K562 (cell line): Measurements from ENCODE around the gene LRRC43. TPM values are rescaled to one million over a fixed set of nuclear protein-coding genes. Genes with fewer than 3 reads are reported as not detected.

ENCODE experiments used
- ATAC-seq: fragments of 200-7000 bp; cut with Tn5 transposase; 3 replicates; pipeline ENCODE4 v1.9.1; 2020; ENCODE audit warnings: moderate library complexity
- BruUV-seq: library from RNA; stranded (reverse); fragments of 400-500 nt; replicated peaks from 2 replicates; lab custom pipeline; 2021; lab: Mats Ljungman, UMichigan
- CTCF ChIA-PET: fragments of 300-600 bp; formaldehyde crosslinking; extraction: SDS; loops from one replicate; lab custom pipeline; 2021; ENCODE audit warnings: low intra/inter-chr PET ratio; lab: Yijun Ruan, JAX
- POLR2A ChIA-PET: fragments of 300-600, 350-650 bp; sonication (Branson Sonifier 250); formaldehyde crosslinking; extraction: SDS; loops from one replicate; lab custom pipeline; 2021; ENCODE audit warnings: antibody characterized with exemption, inconsistent platforms; lab: Yijun Ruan, JAX
- DNase-seq, 4 experiments: peaks; one replicate each; pipeline versions ENCODE4 v3.0.0 to v3.0.0-alpha.2; 2011 to 2018; ENCODE audit warnings: low spot score in 3 of 4, mixed read lengths in 3 of 4; ENCODE audit errors: extremely low read depth in 1 of 4
- FAIRE-seq: peaks from 2 replicates; lab custom pipeline; 2011; peaks lifted over from hg19 to GRCh38; lab: Jason Lieb, UNC
- H2AFZ ChIP-seq: 2 replicates; pipeline ENCODE4 v1.6.0; 2011; ENCODE audit warnings: low read depth, low read length, control low read depth, inconsistent platforms
- H3K27ac ChIP-seq: fragments of 200-600 bp; 3 replicates; pipeline ENCODE4 v1.8.0; 2011; ENCODE audit warnings: low read depth, mild to moderate bottlenecking, control low read depth, inconsistent platforms, low read length, moderate library complexity, mixed read lengths; ENCODE audit errors: extremely low read depth
- H3K27me3 ChIP-seq, 2 experiments: fragments of 300-600 bp in 1 of 2; 2 replicates in 1 of 2; 3 replicates in 1 of 2; pipeline versions ENCODE4 v1.6.0 to v1.8.0; 2011; ENCODE audit warnings: inconsistent platforms in 2 of 2, low read length in 2 of 2, mild to moderate bottlenecking in 1 of 2, mixed read lengths in 1 of 2, moderate library complexity in 1 of 2; ENCODE audit not compliant: control insufficient read depth in 2 of 2, insufficient read depth in 2 of 2
- H3K36me3 ChIP-seq: fragments of 300-600 bp; 3 replicates; pipeline ENCODE4 v1.8.0; 2011; ENCODE audit warnings: mild to moderate bottlenecking, low read length, inconsistent platforms; ENCODE audit not compliant: control insufficient read depth, insufficient read depth
- H3K4me1 ChIP-seq, 2 experiments: fragments of 200-600 bp in 1 of 2; replicated peaks in 1 of 2; 2 replicates in 1 of 2; 3 replicates in 1 of 2; pipeline versions ENCODE4 v1.5.1 to v1.8.0; 2011; ENCODE audit warnings: inconsistent platforms in 2 of 2, low read length in 2 of 2, mild to moderate bottlenecking in 1 of 2, mixed read lengths in 1 of 2, moderate library complexity in 1 of 2; ENCODE audit not compliant: control insufficient read depth in 2 of 2, insufficient read depth in 2 of 2
- H3K4me2 ChIP-seq: 2 replicates; pipeline ENCODE4 v1.6.1; 2011; ENCODE audit warnings: low read length, control low read depth, inconsistent platforms, mixed read lengths; ENCODE audit not compliant: insufficient read depth
- H3K4me3 ChIP-seq: fragments of 200-600 bp; sonication (generic), shearing (Covaris generic); 2 replicates; pipeline ENCODE4 v1.5.1; 2016; ENCODE audit warnings: control low read depth, inconsistent platforms
- H3K79me2 ChIP-seq: fragments of 200-600 bp; 3 replicates; pipeline ENCODE4 v1.8.0; 2011; ENCODE audit warnings: low read length, inconsistent platforms; ENCODE audit not compliant: control insufficient read depth, insufficient read depth
- H3K9ac ChIP-seq, 2 experiments: 2 replicates each; pipeline versions ENCODE4 v1.6.0 to v1.6.1; 2011; ENCODE audit warnings: low read depth in 2 of 2, low read length in 2 of 2, control low read depth in 1 of 2, inconsistent platforms in 1 of 2, mild to moderate bottlenecking in 1 of 2, mixed read lengths in 1 of 2; ENCODE audit not compliant: insufficient read depth in 1 of 2
- H3K9me1 ChIP-seq: one replicate; pipeline ENCODE4 v1.6.0; 2011; ENCODE audit warnings: inconsistent platforms, mild to moderate bottlenecking, low read length, moderate library complexity; ENCODE audit not compliant: control insufficient read depth, insufficient read depth
- H3K9me3 ChIP-seq: replicated peaks from 2 replicates; pipeline ENCODE4 v1.5.1; 2011; ENCODE audit warnings: low read depth, low read length, inconsistent platforms; ENCODE audit not compliant: control insufficient read depth, insufficient read depth
- H4K20me1 ChIP-seq: replicated peaks from 2 replicates; pipeline ENCODE4 v1.6.1; 2011; ENCODE audit warnings: low read length, inconsistent platforms, mixed read lengths; ENCODE audit not compliant: control insufficient read depth, insufficient read depth
- MYNN ChIP-seq, 2 experiments: sonication (generic); formaldehyde crosslinking in 1 of 2; IDR thresholded peaks; 2 replicates each; pipeline versions ENCODE4 v1.5.0 to v1.6.1; 2016 to 2020; ENCODE audit warnings: antibody characterized with exemption in 1 of 2, missing genetic modification reagents in 1 of 2
- POLR2A ChIP-seq: fragments of 450-650 bp; conservative IDR thresholded peaks from 2 replicates; pipeline ENCODE4 v1.6.1; 2016
- POLR2AphosphoS5 ChIP-seq: IDR thresholded peaks from 2 replicates; pipeline ENCODE4 v1.6.1; 2011; ENCODE audit warnings: mild to moderate bottlenecking, low read depth, low read length, moderate library complexity; ENCODE audit not compliant: control insufficient read depth, insufficient read depth
- POLR2G ChIP-seq: fragments of 200-400 bp; formaldehyde crosslinking; IDR thresholded peaks from 2 replicates; pipeline ENCODE4 v1.6.1; 2017; ENCODE audit warnings: low read depth, mild to moderate bottlenecking, antibody characterized with exemption, low read length, moderate library complexity
- RBM22 ChIP-seq: fragments of 200-400 bp; formaldehyde crosslinking; IDR thresholded peaks from 2 replicates; pipeline ENCODE4 v1.6.1; 2018; ENCODE audit warnings: low read length, low read depth; ENCODE audit not compliant: poor library complexity, severe bottlenecking
- SRF ChIP-seq, 2 experiments: fragments of 250-450, 450-650 bp in 1 of 2; sonication (Bioruptor Pico) in 1 of 2; sonication (generic) in 1 of 2; formaldehyde crosslinking; IDR thresholded peaks; 2 replicates each; pipeline versions ENCODE4 v1.5.0 to v1.5.1; 2020 to 2022; ENCODE audit warnings: mild to moderate bottlenecking in 1 of 2, missing genetic modification reagents in 1 of 2
- SUPT5H ChIP-seq: fragments of 450-650 bp; IDR thresholded peaks from 2 replicates; pipeline ENCODE4 v1.6.1; 2016
- ZKSCAN8 ChIP-seq: fragments of 200-800 bp; sonication (Bioruptor generic); IDR thresholded peaks from 2 replicates; pipeline ENCODE4 v1.6.1; 2016; ENCODE audit warnings: missing genetic modification characterization, missing compliant biosample characterization
- ZNF740 ChIP-seq, 3 experiments: fragments of 200-800 bp in 1 of 3; sonication (Bioruptor generic) in 1 of 3; sonication (generic) in 1 of 3; formaldehyde crosslinking in 1 of 3; IDR thresholded peaks; 2 replicates each; pipeline versions ENCODE4 v1.6.1 to v1.8.0; 2016 to 2022; ENCODE audit warnings: mild to moderate bottlenecking in 2 of 3, missing compliant biosample characterization in 2 of 3, missing genetic modification characterization in 2 of 3, missing genetic modification reagents in 1 of 3
- ZNF77 ChIP-seq: fragments of 250-450 bp; sonication (Bioruptor Pico); IDR thresholded peaks from 2 replicates; pipeline ENCODE4 v1.5.0; 2020
- ZNF79 ChIP-seq: fragments of 250-450 bp; sonication (Bioruptor Pico); IDR thresholded peaks from 2 replicates; pipeline ENCODE4 v1.4.0; 2020; ENCODE audit warnings: low read depth, mild to moderate bottlenecking, moderate library complexity
- ZSCAN29 ChIP-seq: fragments of 450-650 bp; IDR thresholded peaks from 2 replicates; pipeline ENCODE4 v1.6.1; 2017
- WGBS: fragments of 100-300 bp; shearing (Covaris generic); methylation state at CpG from one replicate; pipeline ENCODE4 v1.1.6; 2016; ENCODE audit warnings: low coverage, mixed read lengths; ENCODE audit not compliant: insufficient coverage; ENCODE audit errors: missing lambda C conversion rate; 5-methylcytosine and 5-hydroxymethylcytosine counted together
- in situ Hi-C: fragments of 300-500 bp; cut with MboI; formaldehyde crosslinking; loops from 4 replicates; pipeline ENCODE4 v1.15.0; 2018; ENCODE audit warnings: inconsistent platforms, mixed read lengths
- intact Hi-C: fragments of 100-400 bp; cut with micrococcal nuclease; formaldehyde crosslinking; loops from 2 replicates; pipeline ENCODE4 v1.14.2; 2022
- polyA plus RNA-seq, 8 experiments: library from polyadenylated mRNA; depleted of rRNA in 4 of 8; stranded (reverse) in 5 of 8; unstranded in 3 of 8; fragments of >200 nt; fragmentation: Nextera tagmentation in 2 of 8; fragmentation: Illumina TruSeq in 1 of 8; extraction: Ambion mirVana in 2 of 8; extraction: Trizol in 1 of 8; gene quantifications; 2 replicates each; pipeline versions ENCODE4 v1.2.1 to v1.2.3, GENCODE V29; 2011 to 2014; ENCODE audit warnings: inconsistent platforms in 1 of 8, missing spikeins in 1 of 8
- total RNA-seq, 7 experiments: library from RNA; depleted of rRNA in 6 of 7; stranded (reverse); fragments of >200 nt in 6 of 7; fragmentation: Illumina TruSeq in 2 of 7; extraction: Trizol in 2 of 7; gene quantifications; 2 replicates each; pipeline versions ENCODE4 v1.2.1 to v1.2.3, GENCODE V29; 2011 to 2021; ENCODE audit warnings: low replicate concordance in 1 of 7

Gene LRRC43
- total and polyA plus RNA-seq, 9 of the 15 experiments (the other 6 are each of a cell fraction or from before 2014, with no cell fraction given): 0.19 TPM; not detected in 8

GRCh38 chr12:122133192-122133950 lies 49.6 kb upstream of the LRRC43 start:
- Histone ChIP-seq H3K4me2 (no peak overlapping the region), H2AFZ (no peak overlapping the region), H4K20me1 (0 out of 2 replicates have a peak, but pooled peaks cover 4% of the 10 kb centered on the region), H3K4me3 (no peak overlapping the region), H3K79me2 (no peaks in the 10 kb centered on the region), H3K9me3 (no peaks in the 10 kb centered on the region), H3K27ac (no peak overlapping the region), H3K4me1 (peaks cover 0 to 14% of the 10 kb centered on the region in 2 experiments; a peak in 1 of 5 replicates), H3K27me3 (no peaks in the 10 kb centered on the region), H3K36me3 (peaks cover 90% of the 10 kb centered on the region), H3K9ac (no peak overlapping the region), H3K9me1 (no peaks in the 10 kb centered on the region)
- FAIRE-seq (no peak), ATAC-seq (no peak), DNase-seq (no peak)
- in situ Hi-C loops: no loop called here
- WGBS: 89% methylated on average over 19 of the region's 28 CpGs
- CTCF ChIA-PET: interaction anchor here (0.5 kb wide), 1 partner anchor 338 kb away, joined by 3 read pairs; no protein-coding TSS in a partner anchor
- intact Hi-C loops: no loop called here
- POLR2A ChIA-PET: interaction anchor here (0.7 to 1.6 kb wide), 5 partner anchors 8 to 84 kb away, joined by 3 to 7 read pairs (median 4); no protein-coding TSS in a partner anchor
- no TSS peak for BruUV-seq
- TF ChIP-seq ZSCAN29 (no peak), RBM22 (peak; percentile 92), POLR2G (peak; percentile 64)

- ChIA-PET CTCF (no interaction called here), POLR2A (interaction anchor here (0.6 to 1.0 kb wide), 3 partner anchors 10 to 333 kb away, joined by 3 to 4 read pairs (median 3); no protein-coding TSS in a partner anchor)
- H3K4me3 ChIP-seq: no peak overlapping the region
- intact Hi-C loops: no loop called here
- H4K20me1 ChIP-seq: 0 out of 2 replicates have a peak, but pooled peaks cover 4% of the 10 kb centered on the region
- no peaks in the 10 kb centered on the region for H3K9me1 ChIP-seq
- no peaks in the 10 kb centered on the region for H3K27me3 ChIP-seq
- peaks cover 0 to 13% of the 10 kb centered on the region in 2 experiments; a peak in 1 of 5 replicates for H3K4me1 ChIP-seq
- no peak overlapping the region for H3K27ac ChIP-seq
- no peak overlapping the region for H2AFZ ChIP-seq
- 97% methylated on average over 16 of the region's 18 CpGs for WGBS
- DNase-seq (no peak), ATAC-seq (no peak), FAIRE-seq (no peak)
- peaks cover 86% of the 10 kb centered on the region for H3K36me3 ChIP-seq
- H3K9ac ChIP-seq: peak overlapping the region in 1 of 2 experiments; percentile 70; a peak in 2 of 4 replicates
- in situ Hi-C loops: no loop called here
- H3K9me3 ChIP-seq: no peaks in the 10 kb centered on the region
- H3K4me2 ChIP-seq: no peak overlapping the region
- no peaks in the 10 kb centered on the region for H3K79me2 ChIP-seq
- no TSS peak for BruUV-seq
- TF ChIP-seq MYNN (IDR thresholded peaks at IDR 0.05) (0 out of 2 replicates have a peak, but pooled peaks have one; percentile 29), MYNN (CRISPR knock-in tag; IDR thresholded peaks at IDR 0.05) (no peak), POLR2A (peak; percentile 22; the same call in 1 of the 2 replicates), SRF (CRISPR knock-in tag; IDR thresholded peaks at IDR 0.05) (no peak), ZNF79 (CRISPR knock-in tag) (no peak), ZNF77 (CRISPR knock-in tag) (no peak), ZKSCAN8 (CRISPR knock-in tag) (no peak), SUPT5H (0 out of 2 replicates have a peak, but pooled peaks have one; percentile 39), ZNF740 (CRISPR knock-in tag; IDR thresholded peaks at IDR 0.05) (peak; percentile 61; the same call in 1 of the 2 replicates), ZNF740 (tag; IDR thresholded peaks at IDR 0.05) (no peak), POLR2G (peak; percentile 80), RBM22 (peak; percentile 42), POLR2AphosphoS5 (0 out of 2 replicates have a peak, but pooled peaks have one; percentile 26)
Observed at GRCh38 chr12:122135437-122136031, 47.4 kb upstream of the LRRC43 start.
